NCI-H460 (cell line): Measurements from ENCODE around the gene MSANTD2. TPM values are rescaled to one million over a fixed set of nuclear protein-coding genes. Genes with fewer than 3 reads are reported as not detected.

Experiments
- DNase-seq: peaks from one replicate; pipeline ENCODE4 v3.0.0-alpha.2; 2016; ENCODE audit warnings: low read depth; ENCODE audit errors: extremely low read depth
- total RNA-seq: library from RNA; depleted of rRNA; stranded (reverse); fragments of >200 nt; shearing (Covaris generic); gene quantifications from 2 replicates; pipeline ENCODE4 v1.2.3, GENCODE V29; 2014

The MSANTD2 gene
- total RNA-seq, 1 experiment from 2014 or later: 8.0 TPM

DNA sequence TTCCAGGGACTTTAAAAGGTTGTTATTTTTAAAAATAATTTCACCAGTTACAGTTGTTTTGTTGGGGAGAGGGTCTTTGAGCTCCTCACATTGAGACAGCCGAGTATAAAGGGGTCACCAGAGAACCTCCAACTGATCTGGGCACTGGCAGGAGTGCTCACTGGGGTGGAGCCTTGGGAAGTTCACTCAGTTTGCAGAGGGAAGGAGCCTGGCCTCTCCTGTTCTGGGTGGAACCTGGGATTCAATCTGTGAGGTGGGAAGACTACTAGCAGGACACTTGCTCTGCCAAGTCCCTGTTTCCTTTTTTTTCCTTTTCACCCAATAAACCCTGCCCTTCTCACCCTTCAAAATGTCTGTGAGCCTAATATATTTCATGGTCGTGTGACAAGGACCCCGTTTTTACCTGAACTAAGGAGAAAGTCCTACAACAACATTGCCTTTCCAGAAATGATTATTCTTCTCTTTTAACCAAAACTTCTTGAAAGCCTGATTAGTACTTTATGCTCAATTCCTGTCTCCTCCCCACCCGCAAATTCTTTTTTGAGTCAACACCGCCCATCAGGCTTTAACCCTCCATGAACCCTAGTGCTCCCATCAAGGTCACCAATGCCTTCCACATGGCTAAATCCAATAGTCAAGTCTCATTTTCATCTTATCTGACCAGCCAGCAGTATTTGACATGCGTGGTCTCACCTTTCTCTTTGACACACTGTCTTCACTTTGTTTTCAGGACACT is 22.0 kb upstream of the MSANTD2 start:
- DNase-seq: no peak

GRCh38 chr11:124817036-124817435 is 16.8 kb upstream of the MSANTD2 start:
- no peak for DNase-seq

- DNase-seq: no peak
These were observed 14.5 kb upstream of the MSANTD2 start for GRCh38 chr11:124814739-124815138.

DNA sequence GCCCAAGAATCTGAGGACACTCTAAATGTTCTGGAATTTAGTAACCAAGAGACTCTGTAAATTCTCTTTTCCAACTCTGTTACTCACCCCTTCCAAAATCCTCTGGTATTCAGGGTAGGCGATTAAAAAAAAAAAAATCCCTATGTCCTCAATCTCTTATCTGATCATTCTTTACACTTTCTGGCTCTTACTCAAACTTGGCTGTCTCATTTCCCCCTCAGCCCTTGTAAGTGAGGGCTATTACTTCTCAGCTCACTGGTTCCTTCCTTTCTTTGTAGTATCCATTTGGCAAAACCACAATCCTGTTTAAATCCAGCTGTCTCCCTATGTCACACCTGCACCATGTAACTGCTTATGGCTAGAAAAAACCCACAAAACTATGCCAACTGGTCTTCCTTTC is 12.7 kb upstream of the MSANTD2 start:
- no peak for DNase-seq

DNA sequence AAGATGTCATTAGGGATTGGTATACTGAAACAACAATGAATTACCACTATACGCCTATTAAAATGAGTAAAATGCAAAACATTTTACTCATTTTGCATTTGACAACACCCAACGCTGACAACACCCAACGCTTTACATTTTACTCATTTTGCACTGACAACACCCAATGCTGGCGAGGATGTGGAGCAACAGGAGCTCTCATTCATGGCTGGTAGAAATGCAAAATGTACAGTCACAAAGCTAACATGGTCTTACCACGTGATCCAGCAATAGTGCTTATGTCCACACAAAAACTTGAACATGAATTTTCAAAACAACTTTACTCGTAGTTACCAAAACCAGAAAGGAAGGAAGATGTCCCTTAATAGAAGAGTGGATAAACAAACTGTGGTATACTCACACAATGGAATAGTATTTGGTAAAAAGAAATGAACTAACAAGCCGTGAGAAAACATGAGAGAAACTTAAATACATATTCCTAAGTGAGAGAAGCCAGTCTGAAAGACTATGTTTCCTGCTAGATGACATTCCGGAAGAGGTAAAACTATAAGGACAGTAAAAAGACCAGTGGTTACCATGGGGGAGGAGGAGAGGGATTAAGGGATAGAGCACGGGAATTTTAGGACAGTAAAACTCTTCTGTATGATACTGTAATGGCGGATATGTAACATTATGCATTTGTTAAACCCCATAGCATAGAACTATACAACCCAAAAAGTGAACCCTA is 11.4 kb upstream of the MSANTD2 start:
- DNase-seq: no peak

GRCh38 chr11:124807660-124808270 is 7.6 kb upstream of the MSANTD2 start:
- no peak for DNase-seq

DNA sequence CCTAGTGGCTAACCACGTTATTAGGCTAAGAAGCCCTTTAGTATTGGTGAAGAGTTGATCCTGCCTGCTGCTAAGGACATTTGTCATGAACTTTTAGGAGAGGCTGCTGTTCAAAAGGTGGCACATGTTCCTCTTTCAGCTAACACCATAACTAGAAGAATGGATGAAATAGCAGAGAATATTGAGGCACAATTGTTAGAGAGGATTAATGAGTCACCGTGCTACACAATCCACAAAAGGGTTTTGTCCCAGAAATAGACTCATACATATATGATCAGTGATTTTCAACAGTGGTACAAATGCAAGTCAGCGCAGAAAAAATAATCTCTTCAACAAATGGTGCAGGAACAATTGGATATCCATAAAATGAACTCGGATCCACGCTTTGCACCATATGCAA is 7.0 kb upstream of the MSANTD2 start:
- DNase-seq: no peak

- DNase-seq: no peak
These were observed 4.7 kb upstream of the MSANTD2 start for GRCh38 chr11:124804884-124805283.

- DNase-seq: no peak
These were observed 1.6 kb upstream of the MSANTD2 start for GRCh38 chr11:124801636-124802312.

- no peak for DNase-seq
These were observed 808 bp upstream of the MSANTD2 start for GRCh38 chr11:124801014-124801413.

- no peak for DNase-seq
These were observed 619 bp downstream of the MSANTD2 start for GRCh38 chr11:124799348-124800225.

GRCh38 chr11:124798991-124799347 is 1.2 kb downstream of the MSANTD2 start:
- DNase-seq: no peak

DNA sequence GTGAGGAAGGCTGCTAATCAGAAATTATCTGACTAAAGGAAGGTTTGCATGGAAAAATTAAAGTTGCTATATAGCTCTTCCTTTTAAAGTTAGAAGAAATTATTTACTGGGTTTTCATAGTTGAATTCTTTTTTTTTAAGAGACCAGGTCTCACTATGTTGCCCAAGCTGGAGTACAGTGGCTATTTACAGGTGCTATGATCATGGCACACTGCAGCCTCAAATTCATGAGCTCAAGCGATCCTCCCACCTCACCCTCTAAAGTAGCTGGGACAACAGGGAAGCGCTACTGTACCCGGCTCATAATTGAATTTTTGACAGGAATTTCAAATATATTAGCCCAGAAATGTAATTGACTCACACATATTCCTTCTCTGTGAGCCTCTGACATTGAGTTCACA is 3.9 kb downstream of the MSANTD2 start:
- no peak for DNase-seq

DNA sequence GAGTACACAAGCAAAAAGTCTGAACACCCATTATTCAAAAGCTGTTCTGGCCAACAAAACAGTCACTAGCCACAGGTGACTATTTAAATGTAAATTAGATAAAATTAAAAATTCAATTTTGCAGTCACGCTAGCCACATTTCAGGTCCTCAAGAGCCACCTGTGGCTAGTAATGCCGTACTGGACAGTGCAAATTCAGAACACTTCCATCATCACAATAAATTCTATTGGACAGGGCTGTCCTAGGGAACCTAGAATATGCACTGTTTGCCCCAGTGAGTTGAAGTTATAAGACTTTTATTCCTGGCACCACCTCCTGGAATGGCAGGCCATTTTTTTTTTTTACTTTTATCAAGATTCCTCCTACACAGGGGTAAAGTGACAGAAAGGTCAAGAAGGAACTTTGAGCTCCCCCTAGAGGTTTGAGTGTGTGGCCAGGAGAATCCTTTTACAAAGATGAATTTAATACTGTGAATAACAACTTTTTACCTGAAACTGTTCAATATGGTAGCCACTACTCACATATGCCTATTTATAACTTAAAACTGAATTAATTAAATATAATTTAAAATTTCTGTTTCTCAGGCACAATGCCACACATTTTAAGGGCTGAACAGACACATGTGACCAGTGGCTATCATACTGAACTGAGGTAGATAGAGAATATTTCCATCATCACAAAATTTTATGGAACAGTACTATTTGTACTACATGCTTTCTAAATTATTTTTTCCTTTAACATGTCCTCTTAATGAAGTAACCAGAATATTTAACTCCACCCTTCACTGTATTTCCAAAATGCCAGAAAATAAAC is 6.5 kb downstream of the MSANTD2 start:
- DNase-seq: peak; percentile 37

DNA sequence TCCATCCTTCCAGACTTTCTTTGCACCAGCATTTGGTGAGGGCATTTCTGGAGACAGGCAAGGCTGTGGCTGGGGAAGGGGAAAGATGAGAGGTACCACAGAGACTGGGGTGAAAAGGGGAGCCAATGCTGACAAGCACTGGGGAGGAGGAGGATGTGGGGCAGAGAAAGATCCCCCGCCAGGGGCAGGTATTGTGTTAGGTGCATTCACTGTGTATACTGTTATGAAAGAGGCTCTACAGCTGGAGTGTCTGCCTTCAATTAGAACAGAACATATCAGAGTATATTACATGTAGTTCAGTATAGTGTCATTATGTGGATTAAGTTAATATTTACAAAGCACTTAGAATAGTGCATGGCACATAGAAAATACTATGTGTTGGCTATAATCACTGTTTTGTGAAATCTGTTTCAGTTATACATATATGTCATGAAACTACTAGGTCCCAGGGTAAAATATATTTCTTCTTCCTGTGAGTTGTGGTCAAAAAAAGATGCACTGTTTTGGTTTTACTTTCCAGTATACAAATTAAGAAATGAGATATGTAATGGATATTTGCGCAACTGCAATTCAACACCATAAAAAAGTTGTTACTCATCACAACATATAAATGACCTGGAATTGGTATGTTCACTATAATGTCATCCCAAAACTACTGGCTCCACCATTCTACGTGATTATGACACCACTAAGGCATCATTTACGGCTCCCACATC is 8.4 kb downstream of the MSANTD2 start:
- no peak for DNase-seq

DNA sequence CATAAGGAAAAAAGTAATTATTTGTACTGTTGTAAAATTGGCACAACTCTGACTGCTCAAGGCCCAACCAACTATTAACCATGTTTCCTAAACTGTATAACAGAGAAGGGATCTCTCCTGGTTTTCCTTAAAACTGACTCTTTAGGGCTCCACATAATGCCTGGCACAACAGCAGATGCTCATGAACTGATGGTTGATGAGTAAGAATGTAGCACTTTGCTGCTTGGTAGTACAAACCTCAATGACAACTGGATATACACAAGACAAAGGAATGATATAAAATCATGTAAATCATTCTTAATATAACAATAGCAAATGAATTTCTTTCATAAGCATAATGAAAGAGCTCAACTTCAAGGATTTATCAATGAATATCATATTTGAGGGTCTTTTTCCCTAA is 11.7 kb downstream of the MSANTD2 start:
- DNase-seq: no peak

DNA sequence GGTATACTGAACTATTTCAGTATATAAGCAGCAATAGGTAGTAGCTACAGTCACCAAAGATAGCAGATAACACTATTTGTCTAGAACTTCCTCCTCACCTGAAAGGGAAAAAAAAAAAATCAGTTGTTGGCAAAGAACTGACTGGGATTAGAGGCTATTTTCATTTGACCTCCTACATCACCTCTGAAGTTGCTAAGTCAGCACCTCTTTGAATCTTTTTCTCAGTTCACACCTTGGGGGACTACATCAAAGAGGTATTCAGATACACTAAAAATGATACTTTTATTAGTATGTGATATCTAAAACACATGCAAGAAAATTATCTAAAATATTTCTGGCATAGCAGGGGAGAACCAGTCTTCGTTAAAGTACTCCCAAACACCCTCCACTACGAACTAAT is 16.2 kb downstream of the MSANTD2 start:
- no peak for DNase-seq

DNA sequence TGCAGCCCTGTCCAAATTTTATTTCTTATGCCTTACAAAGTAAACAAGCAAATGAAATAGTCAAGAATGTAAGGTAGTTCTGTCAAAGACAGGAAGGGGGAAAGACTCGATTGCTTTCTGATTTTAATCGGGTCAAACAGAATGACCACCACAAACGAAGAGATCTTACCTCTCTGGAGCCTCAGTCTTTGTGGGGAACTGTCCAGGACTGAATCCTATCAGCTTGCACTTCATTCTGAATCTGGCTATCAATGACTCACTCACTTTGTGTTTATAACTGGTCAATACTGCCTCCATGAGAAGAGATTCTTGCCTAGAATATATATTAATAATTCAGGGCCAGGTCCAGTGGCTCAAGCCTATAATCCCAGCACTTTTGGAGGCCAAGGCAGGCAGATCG is 17.2 kb downstream of the MSANTD2 start:
- no peak for DNase-seq

DNA sequence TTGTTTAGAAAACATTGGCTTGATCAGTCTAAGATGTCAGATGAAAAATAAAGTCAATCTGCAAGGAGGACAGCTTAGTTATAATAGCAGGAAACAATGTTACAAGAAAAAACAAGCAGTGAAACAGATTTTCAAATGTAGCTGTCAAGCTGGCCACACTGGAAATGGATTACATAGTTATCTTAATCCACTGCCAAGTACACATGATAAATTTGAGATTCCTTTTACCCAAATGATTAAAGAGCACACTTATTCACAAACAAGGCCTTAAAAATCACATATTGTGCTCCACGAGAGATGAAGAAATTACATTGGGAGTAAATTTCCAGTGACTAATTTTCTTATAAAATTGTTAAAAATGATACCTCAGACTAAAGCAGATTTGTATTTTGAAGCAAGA is 20.6 kb downstream of the MSANTD2 start:
- no peak for DNase-seq
